Measurements from ENCODE around the gene PTGFRN.

The PTGFRN gene

DNA sequence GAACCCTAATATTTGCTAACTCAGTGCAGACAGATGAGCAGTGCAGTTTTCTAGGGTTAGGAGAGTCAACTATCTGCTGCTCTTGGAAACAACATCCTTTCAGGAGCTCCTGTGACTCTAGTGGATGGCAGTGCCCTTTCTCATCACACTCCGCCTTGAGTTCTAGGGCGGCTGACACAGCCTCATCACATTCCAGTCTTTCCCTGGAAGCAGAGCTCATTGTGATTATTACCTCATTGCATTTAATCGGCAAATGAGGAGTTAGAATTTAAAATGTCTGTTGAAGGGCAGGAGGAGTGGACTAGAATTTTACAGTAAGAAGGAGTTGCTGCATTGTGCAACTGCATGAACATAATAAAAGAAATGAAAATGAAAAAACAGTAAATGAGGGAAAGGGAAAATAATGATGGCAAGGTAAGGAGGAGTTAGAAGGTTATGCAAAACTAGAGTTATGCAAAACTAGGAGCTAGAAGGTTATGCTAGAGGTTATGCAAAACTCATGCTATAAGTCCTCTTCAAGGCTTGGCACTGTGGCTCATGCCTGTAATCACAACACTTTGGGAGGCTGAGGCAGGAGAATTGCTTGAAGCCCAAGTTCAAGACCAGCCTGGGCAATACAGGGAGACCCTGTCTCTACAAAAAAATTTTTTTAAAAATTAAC lies 6.9 kb upstream of the PTGFRN start:
- TF ChIP-seq CTCF (IDR thresholded peaks at IDR 0.05; ENCODE audit: control insufficient read depth, insufficient read depth, low read depth, low read length, missing control alignments), result no peak
- no peak overlapping the region for H3K4me3 ChIP-seq (ENCODE audit: control insufficient read depth, low read depth, low read length)
- no peak for DNase-seq (ENCODE audit: low read depth)

GRCh38 chr1:116904791-116905320 lies 4.9 kb upstream of the PTGFRN start:
- no peak for DNase-seq (ENCODE audit: low read depth)
- H3K4me3 ChIP-seq (ENCODE audit: control insufficient read depth, low read depth, low read length), result no peak overlapping the region
- TF ChIP-seq CTCF (IDR thresholded peaks at IDR 0.05; ENCODE audit: control insufficient read depth, insufficient read depth, low read depth, low read length, missing control alignments), result no peak

DNA sequence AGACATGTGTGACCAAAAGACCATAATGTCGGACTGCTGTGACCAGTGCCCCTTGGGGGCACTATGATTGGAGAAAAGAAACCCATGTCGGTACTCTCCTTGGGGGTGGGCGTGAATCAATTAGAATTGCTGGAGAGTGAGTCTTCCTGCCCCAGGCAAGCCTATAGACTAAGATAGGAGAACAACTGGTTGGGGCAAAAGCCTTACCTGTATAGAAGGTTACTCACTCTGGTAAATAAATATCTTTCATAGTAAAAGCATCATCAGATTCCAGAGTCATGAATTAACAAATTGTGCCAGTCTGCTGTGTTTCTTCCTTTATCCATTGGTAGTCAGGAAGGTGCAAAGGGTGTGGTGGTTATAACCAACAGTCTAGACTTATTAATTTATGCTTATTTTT lies 2.9 kb upstream of the PTGFRN start:
- no peak for DNase-seq (ENCODE audit: low read depth)
- TF ChIP-seq CTCF (IDR thresholded peaks at IDR 0.05; ENCODE audit: control insufficient read depth, insufficient read depth, low read depth, low read length, missing control alignments), result no peak
- H3K4me3 ChIP-seq (ENCODE audit: control insufficient read depth, low read depth, low read length), result no peak overlapping the region

DNA sequence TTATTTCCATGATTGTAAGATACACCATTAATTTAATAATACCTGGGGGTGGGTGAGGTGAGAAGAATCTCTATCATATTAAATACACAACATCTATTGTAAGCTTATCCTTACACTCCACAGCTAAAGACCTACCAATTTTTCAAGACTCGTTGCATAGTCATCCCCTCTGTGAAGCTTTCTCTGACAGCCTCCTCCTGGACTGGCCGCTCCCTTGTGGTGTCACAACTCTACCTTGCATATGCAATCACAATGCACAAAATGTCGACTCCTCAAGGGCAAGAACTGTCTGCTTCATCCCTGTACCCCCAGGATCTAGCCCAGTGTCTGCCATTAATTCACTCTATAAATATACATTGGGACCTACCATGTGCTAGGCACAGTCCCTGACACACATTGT lies 2.4 kb upstream of the PTGFRN start:
- no peak overlapping the region for H3K4me3 ChIP-seq (ENCODE audit: control insufficient read depth, low read depth, low read length)
- no peak for TF ChIP-seq CTCF (IDR thresholded peaks at IDR 0.05; ENCODE audit: control insufficient read depth, insufficient read depth, low read depth, low read length, missing control alignments)
- DNase-seq (ENCODE audit: low read depth), result no peak

DNA sequence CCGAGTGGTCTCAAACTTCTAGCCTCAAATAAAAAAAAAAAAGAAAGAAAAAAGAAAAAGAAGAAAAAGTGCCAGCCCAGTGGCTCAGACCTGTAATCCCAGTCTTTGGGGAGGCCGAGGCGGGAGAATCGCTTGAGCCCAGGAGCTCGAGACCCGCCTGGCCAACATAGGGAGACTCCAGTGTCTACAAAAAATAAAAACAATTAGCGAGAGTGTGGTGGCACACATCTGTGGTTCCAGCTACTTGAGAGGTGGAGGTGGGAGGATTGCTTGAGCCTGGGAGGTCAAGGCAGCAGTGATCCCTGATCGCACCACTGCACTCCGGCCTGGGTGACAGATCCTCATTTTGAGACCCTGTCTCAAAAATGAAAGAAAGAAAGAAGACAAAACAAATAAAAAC lies 1.4 kb upstream of the PTGFRN start:
- no peak for DNase-seq (ENCODE audit: low read depth)
- TF ChIP-seq CTCF (IDR thresholded peaks at IDR 0.05; ENCODE audit: control insufficient read depth, insufficient read depth, low read depth, low read length, missing control alignments), result no peak
- no peak overlapping the region for H3K4me3 ChIP-seq (ENCODE audit: control insufficient read depth, low read depth, low read length)

- no peak for TF ChIP-seq CTCF (IDR thresholded peaks at IDR 0.05; ENCODE audit: control insufficient read depth, insufficient read depth, low read depth, low read length, missing control alignments)
- H3K4me3 ChIP-seq (ENCODE audit: control insufficient read depth, low read depth, low read length), result peak overlapping the region; percentile 69
- DNase-seq (ENCODE audit: low read depth), result no peak
Measured at GRCh38 chr1:116908820-116909511, 750 bp upstream of the PTGFRN start.

All from AG09309 (cell line).